ENCODE results near the gene KLF8. TPM values are rescaled to one million over a fixed set of nuclear protein-coding genes. Genes with fewer than 3 reads are reported as not detected.

Gene KLF8
- total RNA-seq, 1 experiment from 2014 or later: 93.2 TPM

DNA sequence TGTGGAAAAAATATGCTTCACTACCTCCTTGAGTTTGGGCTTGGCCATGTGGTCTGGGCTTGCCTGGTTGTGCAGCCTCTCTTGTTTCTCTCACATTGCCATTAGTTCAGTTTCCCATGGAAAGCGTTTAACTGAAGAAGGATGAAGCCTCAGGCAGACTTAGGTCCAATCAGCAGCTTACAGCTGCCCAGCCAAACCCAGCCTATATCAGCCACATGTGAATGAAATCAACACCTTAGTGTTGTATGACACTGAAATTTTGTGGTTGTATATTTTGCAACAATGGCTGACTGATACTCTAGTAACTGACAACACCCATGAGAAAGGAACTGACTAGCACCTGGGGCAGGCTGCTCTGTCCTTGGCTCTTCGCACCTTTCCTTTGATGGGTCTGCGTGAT, 81.2 kb downstream of the KLF8 start:
- no TSS peak for BruUV-seq (replicated peaks)
- intact Hi-C loops (cut with micrococcal nuclease; ENCODE audit: unreplicated experiment): loop anchor here (10.0 kb wide), 1 partner anchor 51 kb away; no protein-coding TSS in a partner anchor

DNA sequence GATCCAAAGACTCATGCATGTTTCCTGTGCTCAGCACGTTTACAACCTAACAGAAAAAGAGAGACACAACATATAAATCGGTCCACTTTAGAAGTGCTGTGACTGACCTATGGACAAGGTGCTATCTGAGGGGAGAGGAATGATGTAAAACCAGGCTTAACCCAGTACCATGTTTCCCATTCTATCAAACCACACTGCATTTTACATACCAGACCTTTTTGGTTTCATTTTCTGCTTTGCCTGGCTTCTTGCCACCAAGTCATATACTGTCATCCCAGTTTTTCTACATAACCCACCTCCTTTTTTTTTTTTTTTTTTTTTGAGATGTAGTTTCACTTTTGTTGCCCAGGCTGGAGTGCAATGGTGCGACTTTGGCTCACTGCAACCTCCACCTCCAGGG, 82.2 kb downstream of the KLF8 start:
- Histone ChIP-seq H3K4me1 (replicated peaks; ENCODE audit: insufficient read depth) (no peaks in the 10 kb centered on the region), H3K9me3 (ENCODE audit: insufficient read depth, low read depth) (no peaks in the 10 kb centered on the region), H3K36me3 (ENCODE audit: low read depth) (no peaks in the 10 kb centered on the region), H3K4me2 (no peak overlapping the region), H2AFZ (no peak overlapping the region), H4K20me1 (ENCODE audit: insufficient read depth) (no peaks in the 10 kb centered on the region), H3F3A (ENCODE audit: insufficient read depth, low read depth) (no peaks in the 10 kb centered on the region), H3K4me3 (no peak overlapping the region), H3K27ac (no peak overlapping the region), H3K9me2 (ENCODE audit: insufficient read depth) (no peaks in the 10 kb centered on the region), H3K79me2 (ENCODE audit: low read depth) (no peaks in the 10 kb centered on the region), H3K27me3 (ENCODE audit: insufficient read depth, low read depth) (no peaks in the 10 kb centered on the region)
- ChIA-PET POLR2A (ENCODE audit: unreplicated experiment) (no interaction called here), CTCF (no interaction called here)
- DNase-seq: peak in 1 of 2 experiments; percentile 43
- intact Hi-C loops (cut with micrococcal nuclease; ENCODE audit: unreplicated experiment): loop anchor here (1.0 to 10.0 kb wide), 2 partner anchors 50 to 249 kb away; partner anchors contain the start of gene UBQLN2
- BruUV-seq (replicated peaks): no TSS peak
- TF ChIP-seq EZH2 (IDR thresholded peaks at IDR 0.05; ENCODE audit: low read depth): no peak
- TF ChIP-seq, protein P1, sequence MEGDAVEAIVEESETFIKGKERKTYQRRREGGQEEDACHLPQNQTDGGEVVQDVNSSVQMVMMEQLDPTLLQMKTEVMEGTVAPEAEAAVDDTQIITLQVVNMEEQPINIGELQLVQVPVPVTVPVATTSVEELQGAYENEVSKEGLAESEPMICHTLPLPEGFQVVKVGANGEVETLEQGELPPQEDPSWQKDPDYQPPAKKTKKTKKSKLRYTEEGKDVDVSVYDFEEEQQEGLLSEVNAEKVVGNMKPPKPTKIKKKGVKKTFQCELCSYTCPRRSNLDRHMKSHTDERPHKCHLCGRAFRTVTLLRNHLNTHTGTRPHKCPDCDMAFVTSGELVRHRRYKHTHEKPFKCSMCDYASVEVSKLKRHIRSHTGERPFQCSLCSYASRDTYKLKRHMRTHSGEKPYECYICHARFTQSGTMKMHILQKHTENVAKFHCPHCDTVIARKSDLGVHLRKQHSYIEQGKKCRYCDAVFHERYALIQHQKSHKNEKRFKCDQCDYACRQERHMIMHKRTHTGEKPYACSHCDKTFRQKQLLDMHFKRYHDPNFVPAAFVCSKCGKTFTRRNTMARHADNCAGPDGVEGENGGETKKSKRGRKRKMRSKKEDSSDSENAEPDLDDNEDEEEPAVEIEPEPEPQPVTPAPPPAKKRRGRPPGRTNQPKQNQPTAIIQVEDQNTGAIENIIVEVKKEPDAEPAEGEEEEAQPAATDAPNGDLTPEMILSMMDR (conservative IDR thresholded peaks at IDR 0.05): no peak

More for the DNA sequence above, 81.2 kb downstream of the KLF8 start:
- ChIA-PET CTCF (no interaction called here), POLR2A (ENCODE audit: unreplicated experiment) (no interaction called here)
- no peaks in the 10 kb centered on the region for H4K20me1 ChIP-seq (ENCODE audit: insufficient read depth)
- H2AFZ ChIP-seq: no peak overlapping the region
- no peak overlapping the region for H3K4me3 ChIP-seq
- TF ChIP-seq, protein P1 (conservative IDR thresholded peaks at IDR 0.05): no peak
- no peak for TF ChIP-seq EZH2 (IDR thresholded peaks at IDR 0.05; ENCODE audit: low read depth)
- no peaks in the 10 kb centered on the region for H3K79me2 ChIP-seq (ENCODE audit: low read depth)
- H3K4me1 ChIP-seq (replicated peaks; ENCODE audit: insufficient read depth): no peaks in the 10 kb centered on the region
- no peak overlapping the region for H3K27ac ChIP-seq
- no peaks in the 10 kb centered on the region for H3F3A ChIP-seq (ENCODE audit: insufficient read depth, low read depth)
- no peak for DNase-seq
- no peaks in the 10 kb centered on the region for H3K9me2 ChIP-seq (ENCODE audit: insufficient read depth)
- no peaks in the 10 kb centered on the region for H3K27me3 ChIP-seq (ENCODE audit: insufficient read depth, low read depth)
- H3K36me3 ChIP-seq (ENCODE audit: low read depth): no peaks in the 10 kb centered on the region
- no peaks in the 10 kb centered on the region for H3K9me3 ChIP-seq (ENCODE audit: insufficient read depth, low read depth)
- no peak overlapping the region for H3K4me2 ChIP-seq

DNA sequence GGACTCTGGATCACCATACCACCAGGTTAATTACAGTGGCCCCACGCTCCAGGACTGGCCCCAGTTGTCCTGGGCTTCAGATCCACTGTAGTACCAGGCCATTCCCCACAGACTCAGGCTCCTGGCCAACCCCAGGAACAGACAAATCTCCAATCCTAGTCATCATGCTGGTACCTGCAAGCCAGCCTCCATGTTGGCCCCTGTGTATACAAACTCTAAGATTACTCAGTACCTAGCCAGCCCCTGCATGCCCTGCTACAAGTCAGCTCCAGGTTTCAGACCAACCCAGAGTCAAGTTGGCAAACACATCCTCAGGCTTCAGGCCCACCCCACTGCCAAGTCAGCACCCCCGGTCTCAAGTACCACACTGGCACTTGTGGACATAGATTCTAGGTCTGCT, 85.9 kb downstream of the KLF8 start:
- no peak for DNase-seq
- Histone ChIP-seq H3K4me3 (no peak overlapping the region), H3K9me2 (ENCODE audit: insufficient read depth) (no peaks in the 10 kb centered on the region), H4K20me1 (ENCODE audit: insufficient read depth) (no peaks in the 10 kb centered on the region), H3K36me3 (ENCODE audit: low read depth) (no peaks in the 10 kb centered on the region), H3K79me2 (ENCODE audit: low read depth) (no peaks in the 10 kb centered on the region), H3K27me3 (ENCODE audit: insufficient read depth, low read depth) (no peaks in the 10 kb centered on the region), H2AFZ (no peak overlapping the region), H3K4me2 (no peak overlapping the region), H3K9me3 (ENCODE audit: insufficient read depth, low read depth) (no peaks in the 10 kb centered on the region), H3F3A (ENCODE audit: insufficient read depth, low read depth) (no peaks in the 10 kb centered on the region), H3K27ac (no peak overlapping the region), H3K4me1 (replicated peaks; ENCODE audit: insufficient read depth) (no peaks in the 10 kb centered on the region)
- no peak for TF ChIP-seq EZH2 (IDR thresholded peaks at IDR 0.05; ENCODE audit: low read depth)
- TF ChIP-seq, protein P1 (conservative IDR thresholded peaks at IDR 0.05): no peak
- POLR2A ChIA-PET (ENCODE audit: unreplicated experiment): no interaction called here
- CTCF ChIA-PET: no interaction called here
- no TSS peak for BruUV-seq (replicated peaks)
- intact Hi-C loops (cut with micrococcal nuclease; ENCODE audit: unreplicated experiment): loop anchor here (10.0 kb wide), 1 partner anchor 47 kb away; no protein-coding TSS in a partner anchor

All from PC-9 (cell line).